Prostate gland (tissue), 2 donors: ENCODE results near the gene GFRA1. TPM values are rescaled to one million over a fixed set of nuclear protein-coding genes. Genes with fewer than 3 reads are reported as not detected.

ENCODE experiments used
- DNase-seq: peaks from one replicate; pipeline ENCODE4 v3.0.0-alpha.2; 2019; ENCODE audit warnings: low spot score
- H3K27ac ChIP-seq, 2 donors: fragments of 200-600 bp; sonication (generic); 2 replicates each; pipeline ENCODE4 v1.5.1; 2017 to 2019
- H3K27me3 ChIP-seq: fragments of 200-600 bp; sonication (generic); replicated peaks from 2 replicates; pipeline ENCODE4 v1.5.1; 2019; ENCODE audit not compliant: insufficient read depth
- H3K36me3 ChIP-seq, 2 donors: fragments of 200-600 bp; sonication (generic); 1 replicate in 1 of 2; 2 replicates in 1 of 2; pipeline versions ENCODE4 v1.5.1 to v1.8.1; 2017 to 2019
- H3K4me1 ChIP-seq: fragments of 200-600 bp; sonication (generic); replicated peaks from 2 replicates; pipeline ENCODE4 v1.5.1; 2019
- H3K4me3 ChIP-seq, 2 donors: fragments of 200-600 bp; sonication (generic); 2 replicates each; pipeline ENCODE4 v1.5.1; 2017 to 2019
- H3K9me3 ChIP-seq: fragments of 200-600 bp; sonication (generic); 2 replicates; pipeline ENCODE4 v1.5.1; 2017
- CTCF ChIP-seq, 4 experiments: fragments of 200-600 bp in 2 of 4; fragments of 450-650 bp in 2 of 4; sonication (generic) in 2 of 4; IDR thresholded peaks; 1 replicate in 3 of 4; 2 replicates in 1 of 4; pipeline ENCODE4 v1.5.1; 2016 to 2019; ENCODE audit warnings: antibody characterized with exemption in 4 of 4, mild to moderate bottlenecking in 2 of 4, moderate library complexity in 2 of 4
- POLR2A ChIP-seq: fragments of 450-650 bp; IDR thresholded peaks from one replicate; pipeline ENCODE4 v1.6.1; 2016; ENCODE audit warnings: antibody characterized with exemption, mild to moderate bottlenecking
- POLR2AphosphoS5 ChIP-seq: sonication (generic); formaldehyde crosslinking; IDR thresholded peaks from one replicate; pipeline ENCODE4 v1.6.1; 2017; ENCODE audit warnings: antibody characterized with exemption
- WGBS: methylation state at CpG from one replicate; pipeline ENCODE4 v1.1.5; 2018; 5-methylcytosine and 5-hydroxymethylcytosine counted together
- intact Hi-C: fragments of 100-400 bp; cut with DNase I; formaldehyde crosslinking; loops from one replicate; pipeline ENCODE4 v1.14.2; 2022
- total RNA-seq, 2 donors: library from RNA; depleted of rRNA; stranded (reverse); fragments of >200 nt; gene quantifications; one replicate each; pipeline ENCODE4 v1.1.0, GENCODE V29; 2016

GFRA1 gene
- total RNA-seq, 2 donors from 2014 or later: 5.1 to 14.5 TPM

- no peak for TF ChIP-seq POLR2AphosphoS5
- TF ChIP-seq POLR2A: no peak
- TF ChIP-seq CTCF (IDR thresholded peaks at IDR 0.05): no peak
- no peaks in the 10 kb centered on the region for H3K9me3 ChIP-seq
- WGBS: 64% methylated on average over 5 of the region's 5 CpGs
- H3K27ac ChIP-seq: no peak overlapping the region
- intact Hi-C loops: no loop called here
- no peak overlapping the region for H3K4me3 ChIP-seq
- no peaks in the 10 kb centered on the region for H3K27me3 ChIP-seq
- no peaks in the 10 kb centered on the region for H3K4me1 ChIP-seq
- no peaks in the 10 kb centered on the region for H3K36me3 ChIP-seq
- DNase-seq: no peak
These were observed 57.4 kb downstream of the GFRA1 start for GRCh38 chr10:116215651-116216050.

- H3K4me3 ChIP-seq: no peak overlapping the region
- TF ChIP-seq POLR2A (no peak), POLR2AphosphoS5 (no peak)
- 15% methylated on average over 1 of the region's 1 CpG for WGBS
- H3K27me3 ChIP-seq: no peaks in the 10 kb centered on the region
- H3K9me3 ChIP-seq: no peaks in the 10 kb centered on the region
- no peaks in the 10 kb centered on the region for H3K36me3 ChIP-seq
- no peak overlapping the region for H3K27ac ChIP-seq
- no peak for DNase-seq
- intact Hi-C loops: no loop called here
- no peaks in the 10 kb centered on the region for H3K4me1 ChIP-seq
These were observed 61.3 kb downstream of the GFRA1 start for GRCh38 chr10:116211682-116212081.

- Histone ChIP-seq H3K9me3 (no peaks in the 10 kb centered on the region), H3K36me3 (no peaks in the 10 kb centered on the region), H3K27ac (no peak overlapping the region), H3K4me1 (no peaks in the 10 kb centered on the region), H3K4me3 (no peak overlapping the region), H3K27me3 (no peaks in the 10 kb centered on the region)
- TF ChIP-seq CTCF (IDR thresholded peaks at IDR 0.05): no peak
- no peak for TF ChIP-seq POLR2A
- TF ChIP-seq POLR2AphosphoS5: no peak
- no peak for DNase-seq
- intact Hi-C loops: no loop called here
- 92% methylated on average over 7 of the region's 7 CpGs for WGBS
These were observed 62.2 kb downstream of the GFRA1 start for GRCh38 chr10:116210588-116211346.

GRCh38 chr10:116209781-116210180 is 63.2 kb downstream of the GFRA1 start:
- intact Hi-C loops: no loop called here
- no peaks in the 10 kb centered on the region for H3K36me3 ChIP-seq
- no peak overlapping the region for H3K4me3 ChIP-seq
- no peaks in the 10 kb centered on the region for H3K9me3 ChIP-seq
- no peaks in the 10 kb centered on the region for H3K4me1 ChIP-seq
- no peak for TF ChIP-seq CTCF (IDR thresholded peaks at IDR 0.05)
- no peak for TF ChIP-seq POLR2AphosphoS5
- no peak for TF ChIP-seq POLR2A
- no peak for DNase-seq
- 89% methylated on average over 10 of the region's 10 CpGs for WGBS
- H3K27ac ChIP-seq: no peak overlapping the region
- H3K27me3 ChIP-seq: no peaks in the 10 kb centered on the region

- intact Hi-C loops: no loop called here
- Histone ChIP-seq H3K9me3 (no peaks in the 10 kb centered on the region), H3K4me3 (no peak overlapping the region), H3K36me3 (no peaks in the 10 kb centered on the region), H3K4me1 (no peaks in the 10 kb centered on the region), H3K27me3 (no peaks in the 10 kb centered on the region), H3K27ac (no peak overlapping the region)
- DNase-seq: no peak
- TF ChIP-seq POLR2A (no peak), CTCF (IDR thresholded peaks at IDR 0.05) (no peak), POLR2AphosphoS5 (no peak)
- WGBS: 78% methylated on average over 6 of the region's 6 CpGs
These were observed 63.9 kb downstream of the GFRA1 start for GRCh38 chr10:116208956-116209567.
